Measurements from ENCODE around the gene PPFIBP2. TPM values are rescaled to one million over a fixed set of nuclear protein-coding genes. Genes with fewer than 3 reads are reported as not detected.

The PPFIBP2 gene
- total and polyA plus RNA-seq, 2 of the 13 experiments (the other 11 are each of a cell fraction or from before 2014, with no cell fraction given), result 15.0 to 52.5 TPM

DNA sequence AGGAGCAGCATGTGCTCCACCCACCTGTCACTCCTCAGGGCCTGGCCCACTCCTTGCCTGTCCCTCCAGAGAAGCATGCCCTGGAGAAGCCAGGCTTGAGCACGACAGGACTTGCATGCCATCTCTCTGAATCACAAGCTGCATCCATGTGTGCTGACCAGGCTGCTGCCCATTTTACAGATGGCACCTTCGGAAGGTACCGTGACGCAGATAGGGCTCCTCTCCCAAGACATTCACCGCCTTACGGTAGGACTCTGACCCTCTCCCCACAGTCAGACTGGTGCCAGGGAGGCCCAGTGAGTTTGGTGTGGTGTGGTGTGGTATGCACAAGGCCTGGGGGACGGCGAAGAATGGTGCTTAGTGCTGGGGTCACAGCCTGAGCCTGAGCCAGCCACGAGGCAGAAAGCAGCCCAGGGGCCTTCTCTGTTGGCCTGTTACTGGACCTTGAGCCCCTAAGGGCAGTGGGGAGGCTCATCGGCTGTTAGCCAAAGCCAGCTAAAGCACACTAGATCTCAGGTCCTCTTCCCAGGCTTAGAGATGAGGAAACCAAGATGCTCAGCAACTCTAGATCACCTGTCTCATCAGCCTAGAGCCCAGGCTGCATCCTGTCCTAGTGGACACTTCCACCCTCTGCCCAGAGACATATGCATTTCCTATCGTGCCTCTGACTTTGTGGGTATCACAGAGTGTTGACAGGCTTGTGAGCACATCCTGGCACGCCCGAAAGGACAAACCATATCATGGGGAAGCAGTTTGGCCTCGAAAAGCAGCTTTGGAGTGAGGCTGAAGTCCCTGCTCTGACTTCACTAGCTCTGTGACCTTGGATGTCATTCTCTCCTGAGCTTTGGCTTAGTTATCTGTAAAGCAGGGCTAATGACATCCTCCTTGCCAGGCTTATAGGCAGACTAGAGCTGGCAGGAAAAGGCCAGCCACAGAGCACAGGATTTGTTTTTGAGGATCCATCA, 141.7 kb downstream of the PPFIBP2 start (continued):
- TF ChIP-seq MEF2D (CRISPR knock-in tag; IDR thresholded peaks at IDR 0.05) (no peak), GATA4 (IDR thresholded peaks at IDR 0.05; ENCODE audit: borderline replicate concordance, low read depth) (no peak), ZNF207 (IDR thresholded peaks at IDR 0.05; ENCODE audit: borderline replicate concordance) (no peak), SNAI1 (CRISPR knock-in tag; IDR thresholded peaks at IDR 0.05; ENCODE audit: borderline replicate concordance) (no peak), ZKSCAN8 (CRISPR knock-in tag; IDR thresholded peaks at IDR 0.05; ENCODE audit: borderline replicate concordance) (no peak), ZNF879 (CRISPR knock-in tag; IDR thresholded peaks at IDR 0.05) (no peak), ZNF263 (CRISPR knock-in tag; IDR thresholded peaks at IDR 0.05) (0 out of 2 replicates have a peak, but pooled peaks have one; percentile 7), ZNF570 (CRISPR knock-in tag; IDR thresholded peaks at IDR 0.05; ENCODE audit: borderline replicate concordance) (no peak), NR2C2 (CRISPR knock-in tag; IDR thresholded peaks at IDR 0.05; ENCODE audit: borderline replicate concordance) (0 out of 2 replicates have a peak, but pooled peaks have one; percentile 36), HHEX (CRISPR knock-in tag; IDR thresholded peaks at IDR 0.05) (no peak)
- TF ChIP-seq, protein P1, sequence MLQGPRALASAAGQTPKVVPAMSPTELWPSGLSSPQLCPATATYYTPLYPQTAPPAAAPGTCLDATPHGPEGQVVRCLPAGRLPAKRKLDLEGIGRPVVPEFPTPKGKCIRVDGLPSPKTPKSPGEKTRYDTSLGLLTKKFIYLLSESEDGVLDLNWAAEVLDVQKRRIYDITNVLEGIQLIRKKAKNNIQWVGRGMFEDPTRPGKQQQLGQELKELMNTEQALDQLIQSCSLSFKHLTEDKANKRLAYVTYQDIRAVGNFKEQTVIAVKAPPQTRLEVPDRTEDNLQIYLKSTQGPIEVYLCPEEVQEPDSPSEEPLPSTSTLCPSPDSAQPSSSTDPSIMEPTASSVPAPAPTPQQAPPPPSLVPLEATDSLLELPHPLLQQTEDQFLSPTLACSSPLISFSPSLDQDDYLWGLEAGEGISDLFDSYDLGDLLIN (CRISPR knock-in tag; IDR thresholded peaks at IDR 0.05; ENCODE audit: borderline replicate concordance), result no peak
- TF ChIP-seq, protein P2, sequence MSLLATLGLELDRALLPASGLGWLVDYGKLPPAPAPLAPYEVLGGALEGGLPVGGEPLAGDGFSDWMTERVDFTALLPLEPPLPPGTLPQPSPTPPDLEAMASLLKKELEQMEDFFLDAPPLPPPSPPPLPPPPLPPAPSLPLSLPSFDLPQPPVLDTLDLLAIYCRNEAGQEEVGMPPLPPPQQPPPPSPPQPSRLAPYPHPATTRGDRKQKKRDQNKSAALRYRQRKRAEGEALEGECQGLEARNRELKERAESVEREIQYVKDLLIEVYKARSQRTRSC (CRISPR knock-in tag; IDR thresholded peaks at IDR 0.05; ENCODE audit: low read depth), result no peak
- TF ChIP-seq, protein P3, sequence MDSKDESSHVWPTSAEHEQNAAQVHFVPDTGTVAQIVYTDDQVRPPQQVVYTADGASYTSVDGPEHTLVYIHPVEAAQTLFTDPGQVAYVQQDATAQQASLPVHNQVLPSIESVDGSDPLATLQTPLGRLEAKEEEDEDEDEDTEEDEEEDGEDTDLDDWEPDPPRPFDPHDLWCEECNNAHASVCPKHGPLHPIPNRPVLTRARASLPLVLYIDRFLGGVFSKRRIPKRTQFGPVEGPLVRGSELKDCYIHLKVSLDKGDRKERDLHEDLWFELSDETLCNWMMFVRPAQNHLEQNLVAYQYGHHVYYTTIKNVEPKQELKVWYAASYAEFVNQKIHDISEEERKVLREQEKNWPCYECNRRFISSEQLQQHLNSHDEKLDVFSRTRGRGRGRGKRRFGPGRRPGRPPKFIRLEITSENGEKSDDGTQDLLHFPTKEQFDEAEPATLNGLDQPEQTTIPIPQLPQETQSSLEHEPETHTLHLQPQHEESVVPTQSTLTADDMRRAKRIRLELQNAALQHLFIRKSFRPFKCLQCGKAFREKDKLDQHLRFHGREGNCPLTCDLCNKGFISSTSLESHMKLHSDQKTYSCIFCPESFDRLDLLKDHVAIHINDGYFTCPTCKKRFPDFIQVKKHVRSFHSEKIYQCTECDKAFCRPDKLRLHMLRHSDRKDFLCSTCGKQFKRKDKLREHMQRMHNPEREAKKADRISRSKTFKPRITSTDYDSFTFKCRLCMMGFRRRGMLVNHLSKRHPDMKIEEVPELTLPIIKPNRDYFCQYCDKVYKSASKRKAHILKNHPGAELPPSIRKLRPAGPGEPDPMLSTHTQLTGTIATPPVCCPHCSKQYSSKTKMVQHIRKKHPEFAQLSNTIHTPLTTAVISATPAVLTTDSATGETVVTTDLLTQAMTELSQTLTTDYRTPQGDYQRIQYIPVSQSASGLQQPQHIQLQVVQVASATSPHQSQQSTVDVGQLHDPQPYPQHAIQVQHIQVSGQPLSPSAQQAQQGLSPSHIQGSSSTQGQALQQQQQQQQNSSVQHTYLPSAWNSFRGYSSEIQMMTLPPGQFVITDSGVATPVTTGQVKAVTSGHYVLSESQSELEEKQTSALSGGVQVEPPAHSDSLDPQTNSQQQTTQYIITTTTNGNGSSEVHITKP (CRISPR knock-in tag; IDR thresholded peaks at IDR 0.05; ENCODE audit: low read depth), result no peak
- TF ChIP-seq, protein P4, sequence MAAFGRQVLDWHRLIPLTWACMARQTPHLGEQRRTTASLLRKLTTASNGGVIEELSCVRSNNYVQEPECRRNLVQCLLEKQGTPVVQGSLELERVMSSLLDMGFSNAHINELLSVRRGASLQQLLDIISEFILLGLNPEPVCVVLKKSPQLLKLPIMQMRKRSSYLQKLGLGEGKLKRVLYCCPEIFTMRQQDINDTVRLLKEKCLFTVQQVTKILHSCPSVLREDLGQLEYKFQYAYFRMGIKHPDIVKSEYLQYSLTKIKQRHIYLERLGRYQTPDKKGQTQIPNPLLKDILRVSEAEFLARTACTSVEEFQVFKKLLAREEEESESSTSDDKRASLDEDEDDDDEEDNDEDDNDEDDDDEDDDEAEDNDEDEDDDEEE (CRISPR knock-in tag; IDR thresholded peaks at IDR 0.05), result no peak; the same call in 1 of the 2 replicates
- TF ChIP-seq, protein P5, sequence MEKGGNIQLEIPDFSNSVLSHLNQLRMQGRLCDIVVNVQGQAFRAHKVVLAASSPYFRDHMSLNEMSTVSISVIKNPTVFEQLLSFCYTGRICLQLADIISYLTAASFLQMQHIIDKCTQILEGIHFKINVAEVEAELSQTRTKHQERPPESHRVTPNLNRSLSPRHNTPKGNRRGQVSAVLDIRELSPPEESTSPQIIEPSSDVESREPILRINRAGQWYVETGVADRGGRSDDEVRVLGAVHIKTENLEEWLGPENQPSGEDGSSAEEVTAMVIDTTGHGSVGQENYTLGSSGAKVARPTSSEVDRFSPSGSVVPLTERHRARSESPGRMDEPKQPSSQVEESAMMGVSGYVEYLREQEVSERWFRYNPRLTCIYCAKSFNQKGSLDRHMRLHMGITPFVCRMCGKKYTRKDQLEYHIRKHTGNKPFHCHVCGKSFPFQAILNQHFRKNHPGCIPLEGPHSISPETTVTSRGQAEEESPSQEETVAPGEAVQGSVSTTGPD (CRISPR knock-in tag; IDR thresholded peaks at IDR 0.05), result no peak
